Measurements from ENCODE around the gene ASB6. TPM values are rescaled to one million over a fixed set of nuclear protein-coding genes. Genes with fewer than 3 reads are reported as not detected.
"Not testable (repeated sequence)": the region's sequence is repeated elsewhere in the genome, so short reads cannot be mapped to it uniquely, and the experiment has no call there.

Gene ASB6
- total RNA-seq, 2 donors from 2014 or later, result 12.7 to 14.5 TPM

GRCh38 chr9:129666575-129666974 lies 24.6 kb upstream of the ASB6 start:
- peaks cover 0 to 6% of the 10 kb centered on the region in 2 donors for H3K27me3 ChIP-seq
- ATAC-seq, result no peak
- H3K36me3 ChIP-seq (replicated peaks in 1 of 2; ENCODE audit: insufficient read depth in 1 of 2, low read depth in 2 of 2), result no peaks in the 10 kb centered on the region
- TF ChIP-seq, protein P1, sequence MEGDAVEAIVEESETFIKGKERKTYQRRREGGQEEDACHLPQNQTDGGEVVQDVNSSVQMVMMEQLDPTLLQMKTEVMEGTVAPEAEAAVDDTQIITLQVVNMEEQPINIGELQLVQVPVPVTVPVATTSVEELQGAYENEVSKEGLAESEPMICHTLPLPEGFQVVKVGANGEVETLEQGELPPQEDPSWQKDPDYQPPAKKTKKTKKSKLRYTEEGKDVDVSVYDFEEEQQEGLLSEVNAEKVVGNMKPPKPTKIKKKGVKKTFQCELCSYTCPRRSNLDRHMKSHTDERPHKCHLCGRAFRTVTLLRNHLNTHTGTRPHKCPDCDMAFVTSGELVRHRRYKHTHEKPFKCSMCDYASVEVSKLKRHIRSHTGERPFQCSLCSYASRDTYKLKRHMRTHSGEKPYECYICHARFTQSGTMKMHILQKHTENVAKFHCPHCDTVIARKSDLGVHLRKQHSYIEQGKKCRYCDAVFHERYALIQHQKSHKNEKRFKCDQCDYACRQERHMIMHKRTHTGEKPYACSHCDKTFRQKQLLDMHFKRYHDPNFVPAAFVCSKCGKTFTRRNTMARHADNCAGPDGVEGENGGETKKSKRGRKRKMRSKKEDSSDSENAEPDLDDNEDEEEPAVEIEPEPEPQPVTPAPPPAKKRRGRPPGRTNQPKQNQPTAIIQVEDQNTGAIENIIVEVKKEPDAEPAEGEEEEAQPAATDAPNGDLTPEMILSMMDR (IDR thresholded peaks at IDR 0.05), result no peak
- no peak for TF ChIP-seq POLR2A (IDR thresholded peaks at IDR 0.05)
- no peak for DNase-seq
- H3K4me1 ChIP-seq, result peaks cover 6% of the 10 kb centered on the region
- no peak overlapping the region for H3K27ac ChIP-seq
- no peak overlapping the region for H3K4me3 ChIP-seq
- 23 to 27% methylated on average over 7 to 11 of the region's 13 CpGs for WGBS, 2 donors
- no peaks in the 10 kb centered on the region for H3K9me3 ChIP-seq
- intact Hi-C loops (cut with DNase I), result no loop called here

DNA sequence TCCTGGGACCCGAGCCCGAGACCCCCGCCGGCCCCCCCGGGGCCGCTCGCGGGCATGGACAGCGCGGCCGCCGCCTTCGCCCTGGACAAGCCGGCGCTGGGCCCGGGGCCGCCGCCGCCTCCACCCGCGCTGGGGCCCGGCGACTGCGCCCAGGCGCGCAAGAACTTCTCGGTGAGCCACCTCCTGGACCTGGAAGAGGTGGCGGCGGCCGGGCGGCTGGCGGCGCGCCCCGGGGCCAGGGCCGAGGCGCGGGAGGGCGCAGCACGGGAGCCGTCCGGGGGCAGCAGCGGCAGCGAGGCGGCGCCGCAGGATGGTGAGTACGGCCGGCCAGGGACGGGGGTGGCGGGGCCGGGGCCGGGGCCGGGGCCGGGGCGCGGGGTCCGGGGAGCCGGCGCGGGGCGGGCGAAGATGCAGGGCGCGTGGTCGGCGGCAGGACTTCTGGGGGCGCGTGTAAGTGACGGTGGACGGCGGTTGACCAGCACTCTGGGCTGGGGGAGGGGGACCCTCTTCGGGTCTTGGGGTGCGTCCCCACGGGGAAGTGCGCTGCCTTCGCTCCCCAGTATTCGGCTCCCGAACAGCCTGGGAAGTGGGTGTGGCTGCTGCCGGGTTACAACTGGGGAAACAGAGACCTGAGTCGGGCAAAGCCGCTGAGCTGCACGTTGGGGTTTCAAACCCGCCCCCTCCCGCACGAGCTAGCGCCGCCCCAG lies 24.0 kb upstream of the ASB6 start:
- H3K27ac ChIP-seq, result no peak overlapping the region
- 4 to 13% methylated on average over 10 to 49 of the region's 88 CpGs for WGBS, 2 donors

GRCh38 chr9:129665389-129665775 lies 23.4 kb upstream of the ASB6 start, which contains the start of gene PRRX2:
Gene PRRX2, plus strand, starts transcription at chr9:129665647. Its CDS starts 221 bp downstream, at chr9:129665868.
- DNase-seq, result no peak
- no peak within 1 kb of the TSS for H3K27ac ChIP-seq
- H3K4me1 ChIP-seq, result peaks cover 6% of the 10 kb centered on the region
- H3K27me3 ChIP-seq, result peaks cover 0 to 6% of the 10 kb centered on the region in 2 donors
- intact Hi-C loops (cut with DNase I), result no loop called here
- peak; percentile 28 for ATAC-seq
- no peaks in the 10 kb centered on the region for H3K36me3 ChIP-seq (replicated peaks in 1 of 2; ENCODE audit: insufficient read depth in 1 of 2, low read depth in 2 of 2)
- no peak for TF ChIP-seq POLR2A (IDR thresholded peaks at IDR 0.05)
- TF ChIP-seq, protein P1 (IDR thresholded peaks at IDR 0.05), result no peak
- no peak within 1 kb of the TSS for H3K4me3 ChIP-seq
- 0 to 5% methylated on average over 2 to 7 of the region's 37 CpGs for WGBS, 2 donors
- H3K9me3 ChIP-seq, result no peaks in the 10 kb centered on the region

More for the DNA sequence above, 24.0 kb upstream of the ASB6 start:
- intact Hi-C loops (cut with DNase I), result no loop called here
- Histone ChIP-seq H3K27me3 (peaks cover 0 to 6% of the 10 kb centered on the region in 2 donors), H3K36me3 (replicated peaks in 1 of 2; ENCODE audit: insufficient read depth in 1 of 2, low read depth in 2 of 2) (no peaks in the 10 kb centered on the region), H3K4me3 (no peak overlapping the region), H3K4me1 (peaks cover 6% of the 10 kb centered on the region), H3K9me3 (no peaks in the 10 kb centered on the region)
- TF ChIP-seq, protein P1 (IDR thresholded peaks at IDR 0.05), result no peak
- no peak for TF ChIP-seq POLR2A (IDR thresholded peaks at IDR 0.05)
- ATAC-seq (peak; percentile 38), DNase-seq (no peak)

- no peak for TF ChIP-seq POLR2A (IDR thresholded peaks at IDR 0.05)
- TF ChIP-seq, protein P1 (IDR thresholded peaks at IDR 0.05), result no peak
- Histone ChIP-seq H3K27me3 (peaks cover 0 to 6% of the 10 kb centered on the region in 2 donors), H3K4me1 (peaks cover 6% of the 10 kb centered on the region), H3K4me3 (no peak overlapping the region), H3K36me3 (replicated peaks in 1 of 2; ENCODE audit: insufficient read depth in 1 of 2, low read depth in 2 of 2) (no peaks in the 10 kb centered on the region), H3K27ac (no peak overlapping the region), H3K9me3 (no peaks in the 10 kb centered on the region)
- 15 to 18% methylated on average over 24 to 34 of the region's 36 CpGs for WGBS, 2 donors
- intact Hi-C loops (cut with DNase I), result no loop called here
- ATAC-seq (peak; percentile 20), DNase-seq (no peak)
Measured at GRCh38 chr9:129664746-129665388, 22.9 kb upstream of the ASB6 start.

DNA sequence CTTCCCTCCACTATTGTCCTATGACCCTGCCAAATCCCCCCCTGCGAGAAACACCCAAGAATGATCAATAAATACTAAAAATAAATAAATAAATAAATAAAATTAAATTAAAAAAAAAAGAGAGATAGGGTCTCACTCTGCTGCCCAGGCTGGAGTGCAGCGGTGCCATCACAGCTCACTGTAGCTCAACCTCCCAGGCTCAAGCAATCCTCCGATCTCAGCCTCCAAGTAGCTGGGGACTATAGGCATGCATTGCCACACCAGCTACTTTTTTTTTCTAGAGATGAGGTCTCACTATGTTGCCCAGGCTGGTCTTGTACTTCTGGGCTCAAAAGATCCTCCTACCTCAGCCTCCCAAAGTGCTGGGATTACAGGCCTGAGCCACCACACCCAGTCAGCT lies 20.3 kb upstream of the ASB6 start:
- H3K36me3 ChIP-seq (replicated peaks in 1 of 2; ENCODE audit: insufficient read depth in 1 of 2, low read depth in 2 of 2); H3K9me3 ChIP-seq; H3K4me1 ChIP-seq; H3K27me3 ChIP-seq; DNase-seq; H3K27ac ChIP-seq; intact Hi-C loops (cut with DNase I); ATAC-seq; H3K4me3 ChIP-seq: not testable (repeated sequence)
- WGBS, 2 donors, result 65 to 66% methylated on average over 3 of the region's 3 CpGs

Measured in body of pancreas (tissue), 4 donors.